HAP-1 (cell line): ENCODE data around the gene ENTREP3.

Experiments used
- DNase-seq, 2 experiments: peaks; one replicate each; pipeline ENCODE4 v3.0.0-alpha.2; 2016 to 2020; ENCODE audit warnings: low spot score in 2 of 2
- H3K27me3 ChIP-seq: fragments of 250-450 bp; sonication (Bioruptor Pico); 2 replicates; pipeline ENCODE4 v1.5.1; 2020; ENCODE audit warnings: low read depth, mild to moderate bottlenecking, moderate library complexity
- H3K36me3 ChIP-seq: fragments of 250-450 bp; sonication (Bioruptor Pico); replicated peaks from 2 replicates; pipeline ENCODE4 v1.5.1; 2020; ENCODE audit warnings: mild to moderate bottlenecking
- H3K4me1 ChIP-seq: fragments of 250-450 bp; sonication (Bioruptor Pico); 2 replicates; pipeline ENCODE4 v1.5.1; 2020; ENCODE audit warnings: mild to moderate bottlenecking
- H3K4me3 ChIP-seq: fragments of 250-450 bp; sonication (Bioruptor Pico); 2 replicates; pipeline ENCODE4 v1.5.1; 2020; ENCODE audit warnings: mild to moderate bottlenecking, moderate library complexity
- H3K9me3 ChIP-seq: fragments of 250-450 bp; sonication (Bioruptor Pico); 2 replicates; pipeline ENCODE4 v1.5.1; 2020; ENCODE audit warnings: mild to moderate bottlenecking, moderate library complexity
- in situ Hi-C: fragments of 300-500 bp; cut with MboI; formaldehyde crosslinking; loops from 3 replicates; pipeline ENCODE4 v1.14.3; 2020; ENCODE audit warnings: low sequenced_read_pairs, inconsistent platforms, mixed read lengths

Gene ENTREP3

GRCh38 chr1:155272466-155273342, 17.4 kb upstream of the ENTREP3 start:
- H3K9me3 ChIP-seq: no peaks in the 10 kb centered on the region
- H3K4me3 ChIP-seq: peak overlapping the region; percentile 62
- H3K27me3 ChIP-seq: no peaks in the 10 kb centered on the region
- peak; percentile 29 to 79 for DNase-seq
- in situ Hi-C loops: loop anchor here (5.0 kb wide), 1 partner anchor 35 kb away; the partner anchor contains the start of gene FDPS
- H3K4me1 ChIP-seq: peaks cover 10% of the 10 kb centered on the region
- H3K36me3 ChIP-seq: peaks cover 44% of the 10 kb centered on the region

GRCh38 chr1:155269381-155269780, 14.1 kb upstream of the ENTREP3 start:
- Histone ChIP-seq H3K4me3 (no peak overlapping the region), H3K4me1 (peaks cover 5% of the 10 kb centered on the region), H3K9me3 (no peaks in the 10 kb centered on the region), H3K36me3 (peaks cover 77% of the 10 kb centered on the region), H3K27me3 (no peaks in the 10 kb centered on the region)
- in situ Hi-C loops: no loop called here
- DNase-seq: no peak

GRCh38 chr1:155268630-155269029, 13.3 kb upstream of the ENTREP3 start:
- Histone ChIP-seq H3K4me3 (no peak overlapping the region), H3K36me3 (peaks cover 85% of the 10 kb centered on the region), H3K9me3 (no peaks in the 10 kb centered on the region), H3K27me3 (no peaks in the 10 kb centered on the region), H3K4me1 (peaks cover 1% of the 10 kb centered on the region)
- in situ Hi-C loops: no loop called here
- DNase-seq: no peak

- no peak for DNase-seq
- in situ Hi-C loops: no loop called here
- Histone ChIP-seq H3K4me1 (no peaks in the 10 kb centered on the region), H3K36me3 (peaks cover 95% of the 10 kb centered on the region), H3K4me3 (no peak overlapping the region), H3K9me3 (no peaks in the 10 kb centered on the region), H3K27me3 (no peaks in the 10 kb centered on the region)
These were observed 12.1 kb upstream of the ENTREP3 start for GRCh38 chr1:155267373-155267772.

- Histone ChIP-seq H3K4me1 (no peaks in the 10 kb centered on the region), H3K27me3 (no peaks in the 10 kb centered on the region), H3K4me3 (no peak overlapping the region), H3K36me3 (peaks cover 88% of the 10 kb centered on the region), H3K9me3 (no peaks in the 10 kb centered on the region)
- in situ Hi-C loops: no loop called here
- DNase-seq: no peak
These were observed 11.3 kb upstream of the ENTREP3 start for GRCh38 chr1:155266553-155266952.

GRCh38 chr1:155263067-155263466, 7.8 kb upstream of the ENTREP3 start:
- H3K27me3 ChIP-seq: no peaks in the 10 kb centered on the region
- no peak overlapping the region for H3K4me3 ChIP-seq
- H3K36me3 ChIP-seq: peaks cover 69% of the 10 kb centered on the region

GRCh38 chr1:155261852-155262673, 6.8 kb upstream of the ENTREP3 start, which contains the start of gene SCAMP3:
Gene SCAMP3, minus strand, starts transcription at chr1:155262360. Its CDS starts 209 bp downstream, at chr1:155262151.
- in situ Hi-C loops: no loop called here
- Histone ChIP-seq H3K4me3 (peak within 1 kb of the TSS; percentile 61), H3K27me3 (no peaks in the 10 kb centered on the region), H3K36me3 (peaks cover 59% of the 10 kb centered on the region), H3K9me3 (no peaks in the 10 kb centered on the region), H3K4me1 (peaks cover 3% of the 10 kb centered on the region)
- DNase-seq: peak; percentile 97 to 98

More at GRCh38 chr1:155263067-155263466, 7.8 kb upstream of the ENTREP3 start:
- in situ Hi-C loops: no loop called here
- no peak for DNase-seq
- no peaks in the 10 kb centered on the region for H3K9me3 ChIP-seq
- peaks cover 3% of the 10 kb centered on the region for H3K4me1 ChIP-seq

- in situ Hi-C loops: no loop called here
- no peaks in the 10 kb centered on the region for H3K9me3 ChIP-seq
These were observed 6.2 kb upstream of the ENTREP3 start for GRCh38 chr1:155261493-155261851.

GRCh38 chr1:155260276-155260675, 5.0 kb upstream of the ENTREP3 start:
- H3K27me3 ChIP-seq: no peaks in the 10 kb centered on the region
- DNase-seq: no peak
- H3K4me1 ChIP-seq: peaks cover 8% of the 10 kb centered on the region
- no peaks in the 10 kb centered on the region for H3K9me3 ChIP-seq
- peaks cover 48% of the 10 kb centered on the region for H3K36me3 ChIP-seq
- H3K4me3 ChIP-seq: no peak overlapping the region
- in situ Hi-C loops: no loop called here

More at GRCh38 chr1:155261493-155261851, 6.2 kb upstream of the ENTREP3 start:
- no peak for DNase-seq
- Histone ChIP-seq H3K4me1 (peaks cover 3% of the 10 kb centered on the region), H3K36me3 (peaks cover 53% of the 10 kb centered on the region), H3K27me3 (no peaks in the 10 kb centered on the region), H3K4me3 (peak overlapping the region; percentile 61)

GRCh38 chr1:155256058-155256852, 972 bp upstream of the ENTREP3 start:
- in situ Hi-C loops: no loop called here
- Histone ChIP-seq H3K36me3 (peaks cover 28% of the 10 kb centered on the region), H3K4me1 (peaks cover 20% of the 10 kb centered on the region), H3K27me3 (no peaks in the 10 kb centered on the region), H3K4me3 (peak overlapping the region; percentile 67), H3K9me3 (no peaks in the 10 kb centered on the region)
- DNase-seq: no peak

- H3K4me1 ChIP-seq: peaks cover 21% of the 10 kb centered on the region
- in situ Hi-C loops: no loop called here
- peak overlapping the region; percentile 67 for H3K4me3 ChIP-seq
- H3K27me3 ChIP-seq: no peaks in the 10 kb centered on the region
- DNase-seq: peak in 1 of 2 experiments; percentile 28
- H3K36me3 ChIP-seq: peaks cover 28% of the 10 kb centered on the region
- H3K9me3 ChIP-seq: no peaks in the 10 kb centered on the region
These were observed 505 bp downstream of the ENTREP3 start for GRCh38 chr1:155254714-155255242.

GRCh38 chr1:155254228-155254713, 1.0 kb downstream of the ENTREP3 start:
- in situ Hi-C loops: no loop called here
- Histone ChIP-seq H3K4me3 (peak overlapping the region; percentile 67), H3K4me1 (peaks cover 21% of the 10 kb centered on the region), H3K9me3 (no peaks in the 10 kb centered on the region), H3K27me3 (no peaks in the 10 kb centered on the region), H3K36me3 (peaks cover 29% of the 10 kb centered on the region)
- no peak for DNase-seq

- in situ Hi-C loops: no loop called here
- Histone ChIP-seq H3K4me3 (peak overlapping the region; percentile 67), H3K36me3 (peaks cover 34% of the 10 kb centered on the region), H3K9me3 (no peaks in the 10 kb centered on the region), H3K4me1 (peaks cover 21% of the 10 kb centered on the region), H3K27me3 (no peaks in the 10 kb centered on the region)
- peak in 1 of 2 experiments; percentile 7 for DNase-seq
These were observed 1.5 kb downstream of the ENTREP3 start for GRCh38 chr1:155253797-155254196.
